K562 (cell line): ENCODE data around the gene SCAF11. TPM values are rescaled to one million over a fixed set of nuclear protein-coding genes. Genes with fewer than 3 reads are reported as not detected.

Experiments used
- ADNP ChIP-seq: fragments of 200-800 bp; sonication (Bioruptor generic); IDR thresholded peaks from 2 replicates; pipeline ENCODE4 v1.6.1; 2016; ENCODE audit warnings: missing genetic modification characterization, missing compliant biosample characterization
- ARNT ChIP-seq, 2 experiments: fragments of 450-650 bp; IDR thresholded peaks; 2 replicates each; pipeline ENCODE4 v1.6.1; 2016; ENCODE audit warnings: mild to moderate bottlenecking in 1 of 2
- CSDE1 ChIP-seq, 2 experiments: fragments of 450-650 bp; IDR thresholded peaks; 2 replicates each; pipeline ENCODE4 v1.6.1; 2016; ENCODE audit warnings: mild to moderate bottlenecking in 1 of 2
- FUS ChIP-seq: fragments of 200-400 bp; formaldehyde crosslinking; optimal IDR thresholded peaks from 2 replicates; pipeline ENCODE3; 2017; ENCODE audit warnings: low read depth, low read length
- KAT2B ChIP-seq: IDR thresholded peaks from one replicate; pipeline ENCODE4 v1.6.1; 2012; ENCODE audit warnings: low read depth, mild to moderate bottlenecking, control low read depth, inconsistent platforms, low read length, moderate library complexity
- LARP7 ChIP-seq: fragments of 450-650 bp; IDR thresholded peaks from 2 replicates; pipeline ENCODE4 v1.6.1; 2016
- LEF1 ChIP-seq: fragments of 450-650 bp; IDR thresholded peaks from 2 replicates; pipeline ENCODE4 v1.6.1; 2016; ENCODE audit warnings: mild to moderate bottlenecking
- POLR3A ChIP-seq: IDR thresholded peaks from 2 replicates; pipeline ENCODE4 v1.6.1; 2011; ENCODE audit warnings: borderline replicate concordance, mild to moderate bottlenecking, moderate library complexity; ENCODE audit not compliant: insufficient read length, insufficient read depth; ENCODE audit errors: extremely low read depth
- RBM22 ChIP-seq: fragments of 200-400 bp; formaldehyde crosslinking; IDR thresholded peaks from 2 replicates; pipeline ENCODE4 v1.6.1; 2018; ENCODE audit warnings: low read length, low read depth; ENCODE audit not compliant: poor library complexity, severe bottlenecking
- SRSF3 ChIP-seq: fragments of 200-400 bp; formaldehyde crosslinking; IDR thresholded peaks from 2 replicates; pipeline ENCODE4 v1.6.1; 2016; ENCODE audit warnings: mild to moderate bottlenecking, low read length, moderate library complexity; ENCODE audit not compliant: insufficient read depth
- YY1 ChIP-seq, 3 experiments: IDR thresholded peaks; 2 replicates each; pipeline ENCODE4 v1.6.1; 2011; ENCODE audit warnings: low read length in 2 of 3, mild to moderate bottlenecking in 2 of 3, moderate library complexity in 2 of 3, borderline replicate concordance in 1 of 3, control low read depth in 1 of 3, low read depth in 1 of 3; ENCODE audit not compliant: insufficient read depth in 3 of 3, insufficient replicate concordance in 2 of 3, control insufficient read depth in 1 of 3, insufficient read length in 1 of 3; ENCODE audit errors: extremely low read depth in 1 of 3
- ZNF133 ChIP-seq: fragments of 250-450 bp; sonication (Bioruptor Pico); IDR thresholded peaks from 2 replicates; pipeline ENCODE4 v1.4.0; 2020; ENCODE audit warnings: mild to moderate bottlenecking
- ZNF146 ChIP-seq: IDR thresholded peaks from one replicate; pipeline ENCODE4 v1.6.1; 2018; ENCODE audit warnings: missing compliant biosample characterization; ENCODE audit not compliant: unreplicated experiment
- ZNF41 ChIP-seq: fragments of 250-450 bp; sonication (Bioruptor Pico); conservative IDR thresholded peaks from 2 replicates; pipeline ENCODE4 v1.4.0; 2020; ENCODE audit warnings: mild to moderate bottlenecking
- ZNF445 ChIP-seq: fragments of 250-450 bp; sonication (Bioruptor Pico); IDR thresholded peaks from 2 replicates; pipeline ENCODE4 v1.4.0; 2020; ENCODE audit warnings: low read depth, mild to moderate bottlenecking, moderate library complexity
- ZNF609 ChIP-seq: sonication (generic); formaldehyde crosslinking; IDR thresholded peaks from 2 replicates; pipeline ENCODE4 v1.8.1; 2023; ENCODE audit warnings: missing genetic modification reagents, mild to moderate bottlenecking, borderline replicate concordance
- ZNF780A ChIP-seq: fragments of 250-450 bp; sonication (Bioruptor Pico); IDR thresholded peaks from 2 replicates; pipeline ENCODE4 v1.5.0; 2021; ENCODE audit warnings: mild to moderate bottlenecking
- polyA plus RNA-seq, 8 experiments: library from polyadenylated mRNA; depleted of rRNA in 4 of 8; stranded (reverse) in 5 of 8; unstranded in 3 of 8; fragments of >200 nt; fragmentation: Nextera tagmentation in 2 of 8; fragmentation: Illumina TruSeq in 1 of 8; extraction: Ambion mirVana in 2 of 8; extraction: Trizol in 1 of 8; gene quantifications; 2 replicates each; pipeline versions ENCODE4 v1.2.1 to v1.2.3, GENCODE V29; 2011 to 2014; ENCODE audit warnings: inconsistent platforms in 1 of 8, missing spikeins in 1 of 8
- total RNA-seq, 7 experiments: library from RNA; depleted of rRNA in 6 of 7; stranded (reverse); fragments of >200 nt in 6 of 7; fragmentation: Illumina TruSeq in 2 of 7; extraction: Trizol in 2 of 7; gene quantifications; 2 replicates each; pipeline versions ENCODE4 v1.2.1 to v1.2.3, GENCODE V29; 2011 to 2021; ENCODE audit warnings: low replicate concordance in 1 of 7
- TF ChIP-seq, protein P1 (sequence below): sonication (generic); formaldehyde crosslinking; IDR thresholded peaks from 2 replicates; pipeline ENCODE4 v1.8.1; 2022; ENCODE audit warnings: missing genetic modification reagents
- TF ChIP-seq, protein P2 (sequence below): fragments of 250-450 bp; sonication (Bioruptor Pico); IDR thresholded peaks from 2 replicates; pipeline ENCODE4 v1.5.0; 2020; ENCODE audit warnings: mild to moderate bottlenecking, borderline replicate concordance

The SCAF11 gene
- total and polyA plus RNA-seq, 9 of the 15 experiments (the other 6 are each of a cell fraction or from before 2014, with no cell fraction given) = 30.4 to 119 (median 80.0) TPM

DNA sequence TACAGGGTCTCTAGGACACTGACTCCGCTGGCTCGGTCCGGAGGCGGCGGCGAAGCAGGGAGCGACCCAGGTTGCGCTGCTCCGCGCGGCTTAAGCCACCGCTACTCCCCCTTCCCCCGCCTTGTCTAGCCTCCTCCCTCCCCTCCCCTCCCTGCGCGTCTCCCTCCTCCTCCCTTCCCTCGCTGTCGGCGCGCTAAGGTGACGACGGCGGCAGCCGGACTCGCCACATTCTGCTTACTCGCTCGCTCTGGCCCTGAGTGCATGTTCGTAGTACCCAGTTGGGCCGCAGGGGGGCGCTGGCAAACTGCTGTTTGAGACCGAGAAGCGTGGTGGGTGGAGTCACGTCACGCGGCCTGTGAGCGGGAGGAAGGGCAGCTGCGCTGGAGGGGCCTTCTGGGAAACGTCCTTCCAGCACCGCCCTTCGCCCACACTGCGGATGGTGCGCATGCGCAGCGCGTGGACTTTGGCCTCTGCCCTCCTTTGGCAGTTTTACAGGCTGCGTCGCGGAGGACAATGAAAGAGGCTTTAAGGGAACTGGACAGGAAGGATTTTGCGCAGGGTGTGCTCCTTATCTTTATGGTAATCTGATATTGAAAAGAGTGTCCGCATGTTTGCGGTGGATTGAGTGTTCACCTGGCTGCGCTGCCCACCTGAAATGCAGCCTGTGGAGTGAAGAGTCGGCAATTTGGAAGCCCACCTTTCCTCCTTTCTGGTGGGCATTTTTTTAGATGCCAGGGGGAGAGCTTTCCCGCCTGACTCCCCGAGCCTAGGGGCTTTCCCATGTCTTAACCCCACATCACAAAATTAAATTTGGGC lies at the start of gene SCAF11 (continued):
- TF ChIP-seq, protein P1, sequence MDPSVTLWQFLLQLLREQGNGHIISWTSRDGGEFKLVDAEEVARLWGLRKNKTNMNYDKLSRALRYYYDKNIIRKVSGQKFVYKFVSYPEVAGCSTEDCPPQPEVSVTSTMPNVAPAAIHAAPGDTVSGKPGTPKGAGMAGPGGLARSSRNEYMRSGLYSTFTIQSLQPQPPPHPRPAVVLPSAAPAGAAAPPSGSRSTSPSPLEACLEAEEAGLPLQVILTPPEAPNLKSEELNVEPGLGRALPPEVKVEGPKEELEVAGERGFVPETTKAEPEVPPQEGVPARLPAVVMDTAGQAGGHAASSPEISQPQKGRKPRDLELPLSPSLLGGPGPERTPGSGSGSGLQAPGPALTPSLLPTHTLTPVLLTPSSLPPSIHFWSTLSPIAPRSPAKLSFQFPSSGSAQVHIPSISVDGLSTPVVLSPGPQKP = no peak
- TF ChIP-seq, protein P2, sequence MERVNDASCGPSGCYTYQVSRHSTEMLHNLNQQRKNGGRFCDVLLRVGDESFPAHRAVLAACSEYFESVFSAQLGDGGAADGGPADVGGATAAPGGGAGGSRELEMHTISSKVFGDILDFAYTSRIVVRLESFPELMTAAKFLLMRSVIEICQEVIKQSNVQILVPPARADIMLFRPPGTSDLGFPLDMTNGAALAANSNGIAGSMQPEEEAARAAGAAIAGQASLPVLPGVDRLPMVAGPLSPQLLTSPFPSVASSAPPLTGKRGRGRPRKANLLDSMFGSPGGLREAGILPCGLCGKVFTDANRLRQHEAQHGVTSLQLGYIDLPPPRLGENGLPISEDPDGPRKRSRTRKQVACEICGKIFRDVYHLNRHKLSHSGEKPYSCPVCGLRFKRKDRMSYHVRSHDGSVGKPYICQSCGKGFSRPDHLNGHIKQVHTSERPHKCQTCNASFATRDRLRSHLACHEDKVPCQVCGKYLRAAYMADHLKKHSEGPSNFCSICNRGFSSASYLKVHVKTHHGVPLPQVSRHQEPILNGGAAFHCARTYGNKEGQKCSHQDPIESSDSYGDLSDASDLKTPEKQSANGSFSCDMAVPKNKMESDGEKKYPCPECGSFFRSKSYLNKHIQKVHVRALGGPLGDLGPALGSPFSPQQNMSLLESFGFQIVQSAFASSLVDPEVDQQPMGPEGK (CRISPR knock-in tag) = no peak
- peak; percentile 11 for TF ChIP-seq ZNF146 (CRISPR knock-in tag)
- TF ChIP-seq ZNF780A (CRISPR knock-in tag) = no peak
- no peak for TF ChIP-seq RBM22
- no peak; a peak in 1 of 4 replicates for TF ChIP-seq CSDE1 (IDR thresholded peaks at IDR 0.05)
- TF ChIP-seq ZNF133 (CRISPR knock-in tag) = no peak
- peak in 1 of 3 experiments; percentile 57 for TF ChIP-seq YY1 (IDR thresholded peaks at IDR 0.05; ENCODE audit: borderline replicate concordance in 1 of 3, control insufficient read depth in 1 of 3, extremely low read depth in 1 of 3, insufficient read depth in 3 of 3, insufficient read length in 1 of 3, insufficient replicate concordance in 2 of 3, low read depth in 1 of 3, low read length in 2 of 3)
- no peak for TF ChIP-seq KAT2B
- TF ChIP-seq POLR3A = no peak
- no peak for TF ChIP-seq LARP7
- peak; percentile 90; the same call in 1 of the 2 replicates for TF ChIP-seq ZNF609 (CRISPR knock-in tag)
- no peak for TF ChIP-seq ADNP (tag)
- peak in 1 of 2 experiments; percentile 72; a peak in 1 of 4 replicates for TF ChIP-seq ARNT (IDR thresholded peaks at IDR 0.05)
- TF ChIP-seq LEF1 = peak; percentile 39; the same call in 1 of the 2 replicates
- no peak for TF ChIP-seq FUS
- no peak for TF ChIP-seq ZNF41 (CRISPR knock-in tag)
- TF ChIP-seq ZNF445 (CRISPR knock-in tag) = no peak
- no peak for TF ChIP-seq SRSF3
